ENCODE measurements around the gene CC2D2B.

DNA sequence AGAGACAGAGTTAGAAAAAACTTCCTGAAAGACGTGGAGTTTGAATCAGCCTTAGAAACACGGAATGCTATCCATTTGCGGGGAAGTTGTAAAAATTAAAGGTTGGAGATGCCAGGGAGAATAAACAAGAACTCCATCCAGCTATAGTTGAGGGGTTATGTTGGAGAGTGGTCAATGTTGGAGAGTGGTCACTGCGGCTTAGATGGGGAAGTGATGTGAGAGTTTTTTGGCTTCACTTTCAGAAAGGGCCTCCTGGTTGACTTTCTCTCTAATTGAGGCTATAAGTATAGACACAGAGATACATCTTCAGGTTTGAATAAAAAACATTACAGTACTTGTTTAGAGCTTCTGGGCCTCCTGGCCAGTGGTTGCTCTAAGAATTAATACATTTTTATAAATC is 675 bp downstream of the CC2D2B start:
- no peak for TF ChIP-seq YY1 (IDR thresholded peaks at IDR 0.05; ENCODE audit: insufficient read depth, insufficient read length)
- TF ChIP-seq ZNF274 (IDR thresholded peaks at IDR 0.05; ENCODE audit: low read depth, low read length): no peak
- no peak for TF ChIP-seq SUZ12 (IDR thresholded peaks at IDR 0.05; ENCODE audit: extremely low read depth, insufficient read depth, insufficient read length)

Measured in NT2/D1 (cell line).